Stimulated activated naive CD4-positive, alpha-beta T cell (primary cell): ENCODE data around the gene METTL25.

ENCODE experiments used
- DNase-seq, 6 experiments: peaks; one replicate each; lab custom pipeline; 2025; lab: John Stamatoyannopoulos, UW

The METTL25 gene

GRCh38 chr12:82407481-82407880, 49.2 kb downstream of the METTL25 start:
- DNase-seq, result no peak

GRCh38 chr12:82408844-82409243, 50.5 kb downstream of the METTL25 start:
- no peak for DNase-seq

DNA sequence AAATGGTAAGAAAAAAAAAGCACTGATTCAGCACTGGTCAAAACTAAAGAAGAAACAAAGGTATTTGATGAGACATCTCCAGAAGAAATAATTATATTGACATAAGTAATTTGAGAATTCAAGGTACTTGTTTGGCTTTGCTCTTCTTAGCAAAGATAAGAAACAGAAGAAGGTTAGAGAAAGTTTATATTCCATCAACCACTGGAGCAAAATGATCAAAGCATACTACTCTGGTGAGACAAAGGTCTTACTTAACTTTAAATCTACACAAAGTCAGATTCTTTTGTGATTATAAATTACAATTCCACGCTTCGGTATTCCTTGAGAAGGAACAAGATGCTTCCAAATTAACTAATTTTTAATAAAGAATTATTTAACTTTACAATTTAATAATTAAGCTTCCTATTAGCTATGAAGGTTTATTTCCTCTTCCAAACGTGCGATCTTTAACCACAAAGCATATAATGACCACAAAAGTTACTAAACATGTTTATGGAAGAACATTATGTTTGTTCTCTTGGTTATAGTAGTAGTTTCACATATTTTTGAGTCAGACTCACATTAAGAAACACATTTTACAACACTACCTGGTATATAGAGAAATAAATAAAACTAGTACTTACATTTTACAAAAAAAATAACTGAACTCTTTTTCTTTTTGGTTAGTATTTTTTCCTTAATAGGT, 53.4 kb downstream of the METTL25 start:
- no peak for DNase-seq

GRCh38 chr12:82412246-82412645, 53.9 kb downstream of the METTL25 start:
- DNase-seq, result no peak

DNA sequence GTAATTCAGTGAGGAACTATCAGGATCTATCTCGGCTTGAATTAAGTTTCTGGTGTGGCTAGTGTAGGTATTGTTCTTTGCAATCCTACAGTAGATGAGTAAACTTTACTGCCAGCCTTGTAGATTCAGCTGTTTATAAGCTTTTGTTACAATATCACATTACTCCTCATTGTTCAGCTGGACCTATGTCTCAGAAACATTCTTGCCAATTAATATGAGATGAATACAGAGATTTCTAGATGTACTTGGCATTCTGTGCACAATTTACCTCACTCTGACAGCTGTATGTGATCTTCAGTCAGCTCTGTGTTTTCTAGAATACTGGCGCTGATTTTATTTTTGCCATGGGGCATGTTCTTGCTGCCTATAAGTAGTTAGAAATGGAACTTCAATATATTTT, 55.7 kb downstream of the METTL25 start:
- no peak for DNase-seq

DNA sequence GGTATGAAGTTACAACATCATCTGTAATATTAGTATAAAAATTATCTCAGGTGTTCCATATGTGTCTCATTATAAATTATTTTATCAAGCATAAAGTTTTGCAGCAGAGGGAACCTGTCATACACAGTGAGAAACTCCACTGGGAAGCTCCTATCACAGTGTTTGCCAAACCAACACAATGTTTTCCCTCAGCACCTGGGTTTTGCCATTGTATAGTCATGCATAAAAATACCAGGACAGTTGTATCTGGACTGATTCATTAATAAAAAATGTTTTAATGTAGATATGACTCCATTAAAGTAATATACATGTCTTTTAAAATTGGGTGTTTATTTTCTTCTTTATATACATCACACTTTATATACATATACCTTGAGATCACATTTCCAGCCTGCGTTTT, 56.6 kb downstream of the METTL25 start:
- no peak for DNase-seq

DNA sequence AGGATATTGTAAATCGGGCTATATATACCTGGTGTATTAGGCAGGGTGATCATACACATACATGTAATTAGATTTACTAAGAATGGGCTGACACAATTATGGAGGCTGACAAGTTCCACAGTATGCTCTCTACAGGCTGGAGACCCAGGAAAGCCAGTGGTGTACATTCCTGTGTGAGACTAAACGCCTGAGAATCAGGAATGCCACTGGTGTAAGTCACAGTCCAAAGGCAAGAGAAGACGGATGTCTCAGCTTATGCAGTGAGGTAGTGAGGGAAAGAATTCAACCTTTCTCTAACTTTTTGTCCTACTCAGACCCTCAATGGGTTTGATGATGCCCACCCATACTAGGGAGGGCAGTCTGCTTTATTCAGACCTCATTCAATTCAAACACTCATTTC, 57.1 kb downstream of the METTL25 start:
- DNase-seq, result no peak

DNA sequence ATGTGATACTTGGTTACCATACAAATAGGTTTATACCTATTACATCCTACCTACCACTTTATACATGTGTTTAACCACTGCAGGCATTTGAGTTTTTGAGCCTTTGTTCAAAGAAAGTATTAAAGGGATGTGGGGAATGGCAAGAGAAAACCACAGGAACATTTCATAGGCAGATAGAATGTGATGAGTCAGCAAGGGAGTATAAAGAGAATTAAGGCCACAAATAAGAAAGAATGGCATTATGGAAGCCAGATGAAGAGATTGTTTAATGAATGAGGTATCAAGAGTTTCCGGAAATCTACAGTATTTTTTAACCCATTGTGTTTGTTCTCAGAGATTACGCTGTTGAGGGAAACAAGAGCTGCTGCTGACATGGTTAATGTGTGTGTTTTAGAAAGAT, 66.9 kb downstream of the METTL25 start:
- DNase-seq, result no peak

DNA sequence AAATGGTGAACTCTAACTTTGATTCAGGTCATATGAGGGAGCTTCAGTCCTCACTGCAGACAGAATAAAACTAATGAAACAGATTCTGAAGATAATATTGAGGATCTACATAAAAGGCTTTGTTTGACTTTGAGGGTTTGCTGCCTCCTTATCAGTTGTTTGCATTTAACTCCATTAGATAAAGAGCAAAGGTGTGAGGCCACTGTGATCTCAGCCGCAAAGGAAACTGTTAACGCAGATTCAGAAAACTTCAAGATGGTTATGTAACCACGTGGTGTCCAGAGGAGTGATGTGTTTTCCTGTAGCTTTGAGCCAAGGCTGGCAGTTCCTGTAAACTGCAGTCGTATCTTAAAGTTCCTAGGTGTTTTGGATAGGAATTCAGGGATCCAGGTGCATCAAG, 67.8 kb downstream of the METTL25 start:
- peak in 1 of 6 experiments; percentile 0 for DNase-seq

DNA sequence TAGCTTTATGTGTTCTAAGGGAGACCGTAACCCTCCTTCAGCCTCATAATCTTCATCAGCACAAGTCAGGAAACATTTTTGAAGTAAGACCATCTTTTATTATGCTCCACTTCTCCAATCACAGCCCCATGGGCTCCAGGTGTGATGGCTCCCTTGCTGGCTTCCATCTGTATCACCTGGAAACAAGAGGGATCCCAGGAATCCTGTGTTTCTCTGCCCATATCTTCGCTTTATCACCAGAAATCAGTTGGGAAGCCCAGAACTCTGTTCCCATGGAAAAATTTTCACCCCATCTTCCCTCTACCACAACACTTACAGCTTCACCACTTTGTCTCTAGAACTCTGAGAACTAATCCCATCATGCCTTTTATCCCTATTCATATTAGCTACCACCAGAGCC, 68.3 kb downstream of the METTL25 start:
- DNase-seq, result no peak

DNA sequence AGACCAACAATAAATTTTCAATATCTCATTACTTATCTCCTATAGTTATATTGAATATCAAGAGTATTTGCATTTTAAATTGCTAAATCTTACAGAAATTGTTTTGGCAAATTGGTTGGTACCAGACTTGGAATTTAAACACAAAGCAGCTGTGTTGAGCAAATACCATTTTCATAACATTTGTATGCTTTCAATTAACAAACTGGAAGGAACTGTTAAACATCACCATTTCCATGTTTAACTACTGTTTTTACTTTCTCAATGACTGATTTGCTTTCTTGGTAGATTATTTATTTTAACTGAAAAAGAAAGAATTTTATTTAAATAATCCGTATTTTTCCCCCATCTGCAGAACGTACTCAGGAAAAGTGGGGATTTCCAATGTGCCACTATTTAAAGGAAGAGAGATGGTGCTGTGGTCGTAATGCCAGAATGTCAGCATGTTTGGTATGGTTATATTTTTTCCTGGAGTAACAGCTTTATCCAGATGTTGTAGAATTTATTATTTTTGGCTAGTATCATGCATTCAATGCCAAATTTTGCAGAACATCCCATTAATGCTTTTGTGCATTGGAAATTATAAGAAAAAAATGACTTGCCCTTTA, 72.3 kb downstream of the METTL25 start:
- DNase-seq, result no peak

- no peak for DNase-seq
Measured at GRCh38 chr12:82434392-82434911, 76.1 kb downstream of the METTL25 start.

GRCh38 chr12:82436354-82436753, 78.0 kb downstream of the METTL25 start:
- DNase-seq, result no peak

GRCh38 chr12:82437744-82438143, 79.4 kb downstream of the METTL25 start:
- no peak for DNase-seq

- DNase-seq, result no peak
Measured at GRCh38 chr12:82438356-82438755, 80.0 kb downstream of the METTL25 start.

DNA sequence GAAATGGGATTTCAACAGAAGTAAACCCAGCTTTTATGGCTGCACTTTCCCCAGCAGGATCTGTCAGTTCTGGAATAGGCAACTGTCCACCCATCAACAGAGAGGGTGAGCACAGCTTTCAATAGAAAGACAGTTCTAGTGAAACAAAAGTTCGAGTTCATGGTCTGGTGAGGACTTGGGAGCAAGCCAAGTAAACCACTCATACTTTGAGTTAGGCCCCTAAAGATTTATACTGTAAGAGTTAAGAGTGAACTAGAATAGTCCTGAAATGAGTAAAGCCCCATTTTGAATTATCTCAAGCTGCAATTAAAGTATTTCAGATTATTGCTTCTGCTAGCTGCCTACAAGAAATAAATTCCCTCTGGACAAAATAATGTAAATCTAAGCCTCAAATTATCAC, 82.6 kb downstream of the METTL25 start:
- DNase-seq, result no peak

DNA sequence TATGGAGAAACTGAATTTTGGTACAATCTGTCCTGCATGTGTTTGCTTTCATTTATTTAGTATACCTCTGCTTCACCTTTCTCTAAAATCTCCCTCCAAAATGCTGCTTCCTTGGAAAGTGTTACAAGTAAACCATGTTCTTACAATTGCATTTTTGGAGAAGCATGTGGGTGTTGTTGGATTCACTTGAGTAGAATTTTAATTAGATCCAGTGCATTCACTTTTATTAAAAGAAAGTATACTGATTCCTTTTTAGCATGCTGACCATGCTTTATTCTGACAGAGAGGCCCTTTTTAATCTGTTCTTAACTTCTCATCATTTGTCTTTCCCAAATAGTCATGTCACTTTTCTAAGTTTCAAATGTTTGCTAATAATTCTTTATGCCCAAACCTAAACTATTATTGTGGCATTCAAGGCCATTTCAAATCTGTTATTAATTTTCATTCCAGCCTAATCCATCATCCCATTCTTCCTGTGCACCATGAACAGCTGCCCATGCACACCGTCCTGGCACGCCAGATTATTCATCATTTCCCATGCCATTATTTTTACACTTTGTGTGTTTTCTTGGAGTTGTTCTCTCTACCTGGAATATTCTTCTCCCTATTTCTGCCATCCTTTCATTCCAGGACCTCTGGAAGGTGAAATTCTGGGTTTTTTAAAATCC, 90.7 kb downstream of the METTL25 start:
- no peak for DNase-seq

DNA sequence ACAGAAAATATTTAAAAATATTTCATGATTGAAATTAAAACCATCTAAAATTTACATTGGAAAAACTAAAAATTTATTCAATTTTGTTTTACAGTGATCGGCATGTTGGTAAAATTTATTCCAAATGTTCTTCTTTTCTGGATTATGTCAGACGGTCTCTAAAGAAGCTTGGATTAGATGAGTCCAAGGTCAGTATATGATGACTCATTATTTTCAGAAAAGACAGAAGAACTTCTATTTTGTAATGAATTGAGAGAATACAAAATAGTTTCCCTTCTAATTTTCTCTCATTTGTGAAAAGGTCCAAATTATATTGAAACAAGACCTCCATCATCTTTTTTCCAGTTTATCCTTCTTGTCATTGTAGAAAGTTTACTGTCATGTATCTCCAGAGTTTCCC, 98.3 kb downstream of the METTL25 start:
- no peak for DNase-seq

DNA sequence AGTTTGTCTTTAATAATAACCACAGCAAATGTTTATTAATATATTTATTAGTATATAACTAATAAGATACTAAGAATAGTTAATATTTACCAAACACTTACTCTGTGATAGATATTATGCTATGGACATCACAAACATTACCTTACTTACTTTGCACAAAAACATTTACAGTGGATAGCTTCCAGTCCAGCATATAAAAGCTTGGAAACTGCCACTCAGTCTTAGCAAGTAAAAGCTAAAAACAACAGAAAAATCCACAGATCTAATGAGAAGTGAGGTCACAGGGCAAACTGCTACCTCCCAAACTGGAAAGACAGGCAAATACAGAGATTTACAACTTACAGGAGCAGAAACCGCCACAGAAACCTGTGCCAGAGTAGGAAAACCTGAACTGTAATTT, 99.8 kb downstream of the METTL25 start:
- DNase-seq, result no peak

- no peak for DNase-seq
Measured at GRCh38 chr12:82461393-82461792, 103.1 kb downstream of the METTL25 start.

DNA sequence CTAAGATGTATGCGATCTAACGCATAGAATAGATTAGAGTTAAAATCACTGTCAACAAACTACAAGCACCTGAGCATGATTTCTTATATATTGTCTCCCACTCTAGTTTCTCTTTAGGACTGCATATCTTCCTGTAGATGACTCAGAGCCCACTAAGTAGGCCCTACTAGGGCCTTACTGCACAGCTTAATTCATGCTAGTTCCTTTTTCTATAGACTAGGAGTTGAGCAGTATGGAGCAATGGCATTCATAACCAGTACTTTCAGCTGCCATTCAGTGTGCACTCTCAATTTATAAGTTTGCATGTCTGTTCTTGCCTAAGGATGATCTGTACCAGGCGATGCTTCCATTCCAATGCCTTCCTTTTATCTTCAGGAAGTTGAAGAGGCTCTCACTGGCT, 103.5 kb downstream of the METTL25 start:
- no peak for DNase-seq

- no peak for DNase-seq
Measured at GRCh38 chr12:82468563-82468962, 110.2 kb downstream of the METTL25 start.

DNA sequence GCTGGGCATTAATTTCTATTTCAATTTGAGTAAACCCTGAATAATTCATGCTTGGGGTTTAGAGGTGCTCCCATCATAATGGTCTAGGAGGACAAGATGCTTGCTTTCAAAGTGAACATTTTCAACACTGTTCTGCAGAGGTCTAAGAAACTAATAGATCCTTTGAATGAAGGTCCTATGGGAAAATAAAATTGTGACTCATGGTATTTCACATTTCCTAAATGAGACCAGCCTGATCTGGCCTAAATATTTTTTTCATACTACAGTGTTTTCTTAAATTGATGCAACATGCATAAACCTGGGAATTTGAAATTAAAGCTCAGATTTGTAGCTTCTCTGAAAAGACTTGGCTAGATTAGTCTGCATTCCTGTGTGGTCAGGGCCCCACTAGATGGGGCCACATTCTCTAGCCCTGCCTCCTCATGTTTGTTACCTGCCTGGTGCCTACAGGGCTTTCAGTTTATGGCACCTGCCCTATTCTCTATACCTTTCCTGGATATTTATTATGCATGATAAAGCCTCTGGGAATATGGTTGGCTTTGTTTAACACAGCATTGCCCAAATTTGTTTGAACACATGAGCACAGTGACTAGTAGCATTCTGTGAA, 112.7 kb downstream of the METTL25 start:
- no peak for DNase-seq
